Coronary artery (tissue), 2 donors: ENCODE results near the gene GOSR1.
A peak's percentile ranks its signal among the peaks of the same experiment; 100 is the strongest.
"Not testable (repeated sequence)": the region's sequence is repeated elsewhere in the genome, so short reads cannot be mapped to it uniquely, and the experiment has no call there.

Experiments
- DNase-seq: peaks from one replicate; pipeline ENCODE4 v3.0.0-alpha.2; 2017; ENCODE audit warnings: low spot score
- H3K27ac ChIP-seq, 2 donors: fragments of 200-600 bp; sonication (generic); one replicate each; pipeline ENCODE4 v1.5.1; 2016 to 2019
- H3K4me3 ChIP-seq: fragments of 200-600 bp; sonication (generic); 2 replicates; pipeline ENCODE4 v1.5.1; 2016; ENCODE audit warnings: mild to moderate bottlenecking, moderate library complexity
- CTCF ChIP-seq: fragments of 200-600 bp; sonication (generic); IDR thresholded peaks from one replicate; pipeline ENCODE4 v1.5.1; 2019; ENCODE audit warnings: antibody characterized with exemption

Gene GOSR1

GRCh38 chr17:30477083-30477773 lies at the start of gene GOSR1:
Gene GOSR1 (plus strand): TSS chr17:30477408. CDS start chr17:30477434, 26 bp downstream.
- TF ChIP-seq CTCF: peak; percentile 58
- Histone ChIP-seq H3K27ac (peak within 1 kb of the TSS; percentile 85), H3K4me3 (peak within 1 kb of the TSS; percentile 79)
- peak; percentile 94 for DNase-seq

GRCh38 chr17:30427611-30428010 lies 49.6 kb upstream of the GOSR1 start:
- Histone ChIP-seq H3K27ac (no peak overlapping the region), H3K4me3 (no peak overlapping the region)
- no peak for DNase-seq
- TF ChIP-seq CTCF: no peak

- Histone ChIP-seq H3K4me3 (no peak overlapping the region), H3K27ac (peak overlapping the region in 1 of 2 donors; percentile 68)
- DNase-seq: no peak
- no peak for TF ChIP-seq CTCF
Observed at GRCh38 chr17:30429155-30429554, 48.1 kb upstream of the GOSR1 start.

- no peak for TF ChIP-seq CTCF
- no peak for DNase-seq
- no peak overlapping the region for H3K4me3 ChIP-seq
- no peak overlapping the region for H3K27ac ChIP-seq
Observed at GRCh38 chr17:30433514-30433913, 43.7 kb upstream of the GOSR1 start.

- TF ChIP-seq CTCF: no peak
- Histone ChIP-seq H3K27ac (no peak overlapping the region), H3K4me3 (no peak overlapping the region)
- DNase-seq: no peak
Observed at GRCh38 chr17:30436729-30437128, 40.5 kb upstream of the GOSR1 start.

GRCh38 chr17:30443721-30444120 lies 33.5 kb upstream of the GOSR1 start:
- no peak for DNase-seq
- TF ChIP-seq CTCF: no peak
- Histone ChIP-seq H3K27ac (no peak overlapping the region), H3K4me3 (no peak overlapping the region)

GRCh38 chr17:30446640-30447039 lies 30.6 kb upstream of the GOSR1 start:
- H3K4me3 ChIP-seq, H3K27ac ChIP-seq, DNase-seq: not testable (repeated sequence)
